Germinal center (tissue), 1 donor: ENCODE results near the gene IGF2.

Experiments used
- DNase-seq: peaks from one replicate; pipeline ENCODE4 v3.0.0; 2012; ENCODE audit warnings: mixed read lengths, low spot score

Gene IGF2

GRCh38 chr11:2122907-2123627 is 16.1 kb downstream of the IGF2 start:
- no peak for DNase-seq

GRCh38 chr11:2122222-2122906 is 16.8 kb downstream of the IGF2 start:
- no peak for DNase-seq

DNA sequence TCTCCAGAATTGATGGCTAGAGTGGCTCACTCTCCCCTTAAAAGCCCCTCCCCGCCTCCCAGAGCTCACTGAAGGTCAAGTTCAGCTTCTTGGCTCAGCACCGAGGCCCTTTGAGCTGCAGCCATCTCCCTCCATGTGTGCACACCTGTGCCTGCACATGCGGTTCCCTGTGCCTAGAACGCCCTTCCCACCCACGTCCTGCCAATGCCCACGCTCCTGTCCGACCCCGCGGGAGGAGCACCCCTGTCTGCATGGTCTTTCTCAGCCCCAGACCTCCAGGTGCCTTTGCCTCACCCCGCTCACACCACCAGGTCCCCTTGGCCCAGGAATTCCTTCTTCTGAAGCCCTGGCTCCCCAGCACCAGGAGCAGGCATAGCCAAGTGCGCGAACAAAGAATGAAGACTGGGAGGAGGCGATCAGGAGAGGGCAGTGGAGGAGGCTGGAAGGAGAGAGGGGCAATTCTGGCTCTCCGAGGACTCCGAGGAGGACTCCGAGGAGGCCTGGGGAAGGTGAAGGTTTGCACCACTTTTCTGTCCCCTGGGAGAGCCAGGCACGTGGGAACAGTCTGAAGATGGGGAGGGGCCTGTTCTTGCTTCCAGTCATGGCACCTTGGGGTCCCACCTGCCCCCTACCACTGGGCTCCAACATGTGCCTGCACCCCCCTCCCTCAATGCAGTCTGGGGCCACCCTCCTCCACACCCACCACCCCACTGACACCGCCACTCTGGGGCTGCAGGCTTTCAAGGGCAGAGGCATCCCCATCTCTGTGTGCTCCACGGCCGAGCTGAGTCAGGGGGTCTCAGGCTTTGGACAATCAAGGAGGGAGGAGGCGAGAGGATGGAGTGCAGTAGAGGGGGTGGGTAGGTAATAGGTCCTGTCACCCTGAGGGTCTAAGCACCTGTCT is 17.7 kb downstream of the IGF2 start:
- DNase-seq: no peak

DNA sequence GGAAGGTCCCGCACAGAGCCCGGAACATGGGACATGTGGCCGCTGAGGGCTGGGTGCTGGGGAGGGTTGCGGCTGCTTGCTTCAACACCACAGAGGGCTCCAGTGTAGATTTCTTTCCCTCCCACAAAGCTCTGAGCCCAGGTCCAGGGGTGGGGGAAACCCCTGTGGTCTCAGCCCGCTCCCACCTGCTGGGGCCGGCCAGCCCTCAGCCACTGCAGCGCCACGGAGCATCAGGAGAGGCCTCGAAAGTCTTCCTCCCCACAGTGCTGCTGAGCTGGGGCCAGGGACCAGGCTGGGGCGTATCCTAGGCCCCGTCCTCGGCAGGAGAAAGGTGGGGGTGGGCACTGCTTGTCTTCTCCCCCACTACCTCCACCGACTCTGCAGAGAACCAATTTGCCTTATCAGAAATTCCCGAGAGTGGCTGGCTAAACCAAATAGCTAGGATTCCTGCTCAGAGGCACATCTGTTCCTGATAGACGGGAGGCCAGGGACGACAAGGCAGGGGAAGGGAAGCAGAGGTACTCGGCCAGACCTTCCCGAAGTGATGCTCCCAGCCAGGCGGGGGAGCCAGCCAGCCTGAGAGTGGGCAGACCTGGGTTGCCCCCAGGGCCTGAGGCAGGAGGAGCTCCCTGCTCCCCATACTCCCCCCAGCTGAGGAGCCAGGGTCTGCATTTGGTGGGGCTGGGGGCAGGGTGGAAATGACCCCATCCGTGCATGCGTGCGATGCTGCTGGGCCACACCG is 18.7 kb downstream of the IGF2 start:
- no peak for DNase-seq

DNA sequence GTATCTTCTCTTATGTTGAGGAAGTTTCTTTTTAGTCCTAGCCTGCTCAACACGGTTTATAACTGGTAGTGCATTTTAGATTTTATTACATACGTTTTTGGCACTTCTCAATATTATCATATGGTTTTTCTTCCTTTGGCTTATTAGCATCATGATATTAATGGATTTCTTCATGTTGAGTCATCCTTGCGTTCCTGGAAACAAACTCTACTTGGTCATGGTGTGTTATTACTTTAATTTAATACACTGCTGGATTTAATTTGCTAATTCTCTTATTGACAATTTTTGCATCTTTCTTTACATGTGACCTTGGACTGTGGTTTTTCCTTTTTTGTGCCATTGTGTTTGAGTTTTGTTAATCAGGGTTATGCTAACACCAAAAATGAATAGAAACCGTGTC is 20.5 kb downstream of the IGF2 start:
- DNase-seq: no peak

GRCh38 chr11:2116680-2117079 is 22.5 kb downstream of the IGF2 start:
- no peak for DNase-seq

- no peak for DNase-seq
Measured at GRCh38 chr11:2115308-2115707, 23.9 kb downstream of the IGF2 start.

GRCh38 chr11:2114430-2115241 is 24.6 kb downstream of the IGF2 start:
- no peak for DNase-seq

GRCh38 chr11:2113776-2114175 is 25.4 kb downstream of the IGF2 start:
- no peak for DNase-seq

DNA sequence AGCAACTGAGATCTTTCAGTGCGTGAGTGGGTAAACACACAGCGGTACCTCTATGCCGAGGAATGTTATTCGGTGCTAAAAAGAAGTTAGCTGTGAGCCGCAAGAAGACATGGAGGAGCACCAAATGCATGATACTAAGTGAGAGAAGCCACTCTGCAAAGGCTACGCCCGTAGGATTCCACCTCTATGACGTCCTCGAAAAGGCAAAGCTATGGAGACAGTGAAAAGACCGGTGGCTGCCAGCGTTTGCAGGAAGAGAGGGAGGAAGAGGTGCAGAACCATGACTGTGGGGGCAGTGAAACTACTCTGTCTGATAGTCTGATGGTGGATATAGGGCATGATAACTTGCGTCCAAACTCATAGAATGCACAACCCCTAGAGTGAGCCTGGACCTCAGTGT is 28.7 kb downstream of the IGF2 start:
- DNase-seq: no peak

GRCh38 chr11:2109541-2110019 is 29.6 kb downstream of the IGF2 start:
- no peak for DNase-seq

GRCh38 chr11:2108675-2109491 is 30.3 kb downstream of the IGF2 start:
- DNase-seq: no peak

- no peak for DNase-seq
Measured at GRCh38 chr11:2107941-2108630, 31.1 kb downstream of the IGF2 start.

DNA sequence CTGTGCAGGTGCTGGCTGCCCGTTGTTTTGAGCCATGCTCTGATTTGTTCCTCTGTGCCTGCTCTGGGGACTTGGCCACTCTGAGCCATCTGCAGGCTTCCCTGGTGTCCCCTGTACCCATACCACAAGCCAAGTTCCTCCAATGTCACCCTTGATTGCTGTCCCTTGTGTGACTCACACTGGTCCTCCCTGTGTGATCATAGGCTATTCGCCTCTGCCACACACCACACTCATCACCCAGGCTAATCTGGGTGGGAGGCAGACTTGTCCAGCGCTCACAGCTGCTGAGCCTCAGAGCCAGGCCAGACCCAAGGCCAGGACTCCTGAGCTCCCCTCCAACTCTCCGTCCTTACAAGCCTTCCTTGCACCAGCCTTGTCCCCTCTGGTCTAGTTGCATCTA is 31.7 kb downstream of the IGF2 start:
- no peak for DNase-seq

- no peak for DNase-seq
Measured at GRCh38 chr11:2106583-2107209, 32.5 kb downstream of the IGF2 start.

DNA sequence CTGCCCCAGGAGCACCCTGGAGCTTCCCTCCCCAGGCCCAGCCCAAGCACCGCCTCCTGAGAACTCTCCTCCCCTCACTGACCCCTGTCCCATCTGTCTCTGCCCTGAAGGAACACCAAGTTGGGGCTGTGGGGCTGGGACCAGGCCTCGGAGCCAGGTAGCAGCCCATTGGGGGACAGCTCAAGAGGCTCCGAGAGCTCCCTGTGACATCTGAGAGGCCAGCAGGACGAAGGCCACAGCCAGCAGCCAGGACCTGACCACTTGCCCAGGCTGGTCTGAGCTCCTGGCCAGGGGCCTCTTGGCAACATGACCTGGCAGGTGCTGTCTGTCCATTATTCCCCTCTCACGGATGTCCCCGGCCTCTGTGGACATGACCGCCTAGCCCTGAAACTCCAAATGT is 33.7 kb downstream of the IGF2 start:
- DNase-seq: no peak

- no peak for DNase-seq
Measured at GRCh38 chr11:2104524-2105440, 34.4 kb downstream of the IGF2 start.
